Esophagus muscularis mucosa (tissue), 3 donors: ENCODE measurements around the gene LHFPL2.

ENCODE experiments used
- CTCF ChIP-seq, 3 experiments: fragments of 200-600 bp in 2 of 3; fragments of 450-650 bp in 1 of 3; sonication (generic) in 2 of 3; IDR thresholded peaks; one replicate each; pipeline ENCODE4 v1.5.1; 2017 to 2019; ENCODE audit warnings: antibody characterized with exemption in 3 of 3, mild to moderate bottlenecking in 2 of 3, moderate library complexity in 1 of 3
- POLR2A ChIP-seq: fragments of 450-650 bp; IDR thresholded peaks from one replicate; pipeline ENCODE4 v1.6.1; 2017; ENCODE audit warnings: antibody characterized with exemption, moderate library complexity, mild to moderate bottlenecking, low read depth

DNA sequence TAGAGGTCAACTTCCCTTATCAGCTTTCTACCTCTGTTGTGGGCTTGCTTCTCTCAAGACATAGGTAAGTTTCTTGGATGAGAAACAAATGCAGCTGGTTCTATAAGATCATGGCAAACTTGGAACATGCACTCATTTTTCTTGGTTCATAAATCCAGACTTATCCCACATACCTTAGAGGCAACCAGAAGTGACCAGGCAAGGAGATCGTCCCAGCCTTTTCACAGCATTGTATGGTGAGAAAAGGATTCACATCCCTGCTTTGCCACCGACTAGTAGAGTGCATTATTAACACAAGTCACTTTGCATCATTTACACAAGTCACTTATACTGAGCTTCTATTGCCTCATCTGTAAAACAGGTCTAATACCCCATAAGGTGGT lies 35.4 kb downstream of the LHFPL2 start:
- TF ChIP-seq CTCF (IDR thresholded peaks at IDR 0.05) (no peak), POLR2A (no peak)
